ENCODE data around the gene SERPINH1.

- no peak for TF ChIP-seq EZH2 (IDR thresholded peaks at IDR 0.05; ENCODE audit: borderline replicate concordance, low read length)
- TF ChIP-seq CTCF (conservative IDR thresholded peaks at IDR 0.05 in 1 of 2, IDR thresholded peaks at IDR 0.05 in 1 of 2; ENCODE audit: extremely low read depth in 1 of 2, insufficient read depth in 1 of 2, low read depth in 1 of 2, low read length in 2 of 2) = no peak
Measured at GRCh38 chr11:75579841-75580240, 17.8 kb downstream of the SERPINH1 start.

Data from mammary epithelial cell (primary cell).